GM23338 (cell line): ENCODE results near the gene MICAL3. TPM values are rescaled to one million over a fixed set of nuclear protein-coding genes. Genes with fewer than 3 reads are reported as not detected.

Source experiments
- ATAC-seq: fragments of 200-7000 bp; cut with Tn5 transposase; 3 replicates; pipeline ENCODE4 v1.9.1; 2020
- DNase-seq: peaks from one replicate; pipeline ENCODE4 v3.0.0-alpha.2; 2015; ENCODE audit warnings: low spot score
- H2AFZ ChIP-seq: fragments of 200-600 bp; sonication (generic); 2 replicates; pipeline ENCODE4 v1.8.0; 2016; ENCODE audit warnings: antibody characterized with exemption, mild to moderate bottlenecking, moderate library complexity
- H3F3A ChIP-seq: fragments of 200-600 bp; sonication (generic); replicated peaks from 2 replicates; pipeline ENCODE4 v1.8.0; 2017; ENCODE audit warnings: antibody characterized with exemption, mixed run types, low read depth
- H3K27ac ChIP-seq: fragments of 200-600 bp; sonication (generic); 2 replicates; pipeline ENCODE4 v1.6.1; 2016; ENCODE audit warnings: low read depth
- H3K27me3 ChIP-seq: fragments of 200-600 bp; sonication (generic); 2 replicates; pipeline ENCODE4 v1.8.0; 2016; ENCODE audit warnings: mild to moderate bottlenecking, mixed run types, moderate library complexity; ENCODE audit not compliant: insufficient read depth
- H3K36me3 ChIP-seq: fragments of 200-600 bp; sonication (generic); 2 replicates; pipeline ENCODE4 v1.8.0; 2016; ENCODE audit warnings: mild to moderate bottlenecking; ENCODE audit not compliant: insufficient read depth
- H3K4me1 ChIP-seq: fragments of 200-600 bp; sonication (generic); 2 replicates; pipeline ENCODE4 v1.8.0; 2016; ENCODE audit warnings: mild to moderate bottlenecking, moderate library complexity; ENCODE audit not compliant: insufficient read depth
- H3K4me2 ChIP-seq: fragments of 200-600 bp; sonication (generic); 2 replicates; pipeline ENCODE4 v1.7.1; 2017; ENCODE audit warnings: mixed run types
- H3K4me3 ChIP-seq: fragments of 200-600 bp; sonication (generic); 2 replicates; pipeline ENCODE4 v1.6.1; 2016; ENCODE audit warnings: mixed run types
- H3K79me2 ChIP-seq: fragments of 200-600 bp; sonication (generic); replicated peaks from 2 replicates; pipeline ENCODE4 v1.8.0; 2017; ENCODE audit warnings: mild to moderate bottlenecking; ENCODE audit not compliant: insufficient read depth
- H3K9me2 ChIP-seq: fragments of 200-600 bp; sonication (generic); 2 replicates; pipeline ENCODE4 v1.8.0; 2017; ENCODE audit not compliant: insufficient read depth
- H4K20me1 ChIP-seq: fragments of 200-600 bp; sonication (generic); replicated peaks from 2 replicates; pipeline ENCODE4 v1.8.0; 2017; ENCODE audit warnings: mild to moderate bottlenecking; ENCODE audit not compliant: insufficient read depth
- H3K27ac Mint-ChIP-seq: 2 replicates; pipeline ENCODE4 v1.8.0; 2020; ENCODE audit warnings: inconsistent platforms, mild to moderate bottlenecking, moderate library complexity, mixed read lengths
- H3K27me3 Mint-ChIP-seq: 3 replicates; pipeline ENCODE4 v1.8.0; 2022; ENCODE audit warnings: low read depth, mild to moderate bottlenecking, moderate library complexity, mixed read lengths, inconsistent platforms; ENCODE audit not compliant: insufficient read depth, poor library complexity
- H3K36me3 Mint-ChIP-seq: 3 replicates; pipeline ENCODE4 v1.8.0; 2021; ENCODE audit warnings: low read depth, mild to moderate bottlenecking, inconsistent platforms, moderate library complexity, mixed read lengths
- H3K4me1 Mint-ChIP-seq: 3 replicates; pipeline ENCODE4 v1.8.0; 2020; ENCODE audit warnings: mild to moderate bottlenecking, inconsistent platforms, mixed read lengths
- H3K4me3 Mint-ChIP-seq: 3 replicates; pipeline ENCODE4 v1.8.0; 2021; ENCODE audit warnings: moderate library complexity, mild to moderate bottlenecking, inconsistent platforms, mixed read lengths
- H3K9me3 Mint-ChIP-seq: 3 replicates; pipeline ENCODE4 v1.8.0; 2020; ENCODE audit warnings: moderate library complexity, mild to moderate bottlenecking, inconsistent platforms, mixed read lengths
- ETS1 ChIP-seq: IDR thresholded peaks from 2 replicates; pipeline ENCODE4 v1.6.1; 2016; ENCODE audit warnings: antibody characterized with exemption
- JUNB ChIP-seq: IDR thresholded peaks from one replicate; pipeline ENCODE4 v1.6.1; 2016; ENCODE audit warnings: antibody characterized with exemption; ENCODE audit not compliant: unreplicated experiment
- ZNF331 ChIP-seq: fragments of 250-450 bp; sonication (Bioruptor Pico); IDR thresholded peaks from 2 replicates; pipeline ENCODE4 v1.5.0; 2020; ENCODE audit warnings: low read depth, mild to moderate bottlenecking, moderate library complexity
- polyA plus RNA-seq: library from polyadenylated mRNA; unstranded; fragments of >200 nt; fragmentation: Nextera tagmentation; extraction: Ambion mirVana; gene quantifications from 2 replicates; pipeline ENCODE4 v1.2.1, GENCODE V29; 2016
- total RNA-seq: library from RNA; depleted of rRNA; stranded (reverse); fragments of >200 nt; shearing (Covaris generic); gene quantifications from 2 replicates; pipeline ENCODE4 v1.2.3, GENCODE V29; 2014
- TF ChIP-seq, protein P1 (sequence below): IDR thresholded peaks from one replicate; pipeline ENCODE4 v1.6.1; 2018; ENCODE audit warnings: antibody characterized with exemption; ENCODE audit not compliant: unreplicated experiment

MICAL3 gene
- total and polyA plus RNA-seq, 2 experiments from 2014 or later: 10.1 to 33.9 TPM

- Histone ChIP-seq H3F3A (no peaks in the 10 kb centered on the region), H3K4me3 (no peak overlapping the region), H3K27ac (no peak overlapping the region), H2AFZ (no peak overlapping the region), H3K36me3 (no peaks in the 10 kb centered on the region), H3K4me2 (no peak overlapping the region), H3K9me2 (no peaks in the 10 kb centered on the region), H4K20me1 (peaks cover 12% of the 10 kb centered on the region; the same call in 1 of the 2 replicates), H3K4me1 (no peaks in the 10 kb centered on the region), H3K79me2 (no peaks in the 10 kb centered on the region), H3K27me3 (no peaks in the 10 kb centered on the region)
- no peak for TF ChIP-seq ETS1
- ATAC-seq (no peak), DNase-seq (no peak)
- Mint-ChIP-seq H3K9me3 (no peaks in the 10 kb centered on the region), H3K4me1 (no peaks in the 10 kb centered on the region), H3K36me3 (peaks cover 26% of the 10 kb centered on the region), H3K27ac (no peak overlapping the region), H3K4me3 (no peak overlapping the region), H3K27me3 (peaks cover 13% of the 10 kb centered on the region)
These were observed 157.1 kb downstream of the MICAL3 start for GRCh38 chr22:17867160-17867785.

- Mint-ChIP-seq H3K36me3 (peaks cover 22% of the 10 kb centered on the region), H3K27me3 (peaks cover 9% of the 10 kb centered on the region), H3K4me1 (no peaks in the 10 kb centered on the region), H3K9me3 (no peaks in the 10 kb centered on the region), H3K4me3 (no peak overlapping the region), H3K27ac (no peak overlapping the region)
- DNase-seq: no peak
- TF ChIP-seq JUNB: no peak
- Histone ChIP-seq H3K9me2 (no peaks in the 10 kb centered on the region), H3K27ac (no peak overlapping the region), H3K4me2 (no peak overlapping the region), H4K20me1 (peaks cover 7% of the 10 kb centered on the region; the same call in 1 of the 2 replicates), H3K4me3 (no peak overlapping the region), H2AFZ (no peak overlapping the region), H3K4me1 (no peaks in the 10 kb centered on the region), H3K36me3 (no peaks in the 10 kb centered on the region), H3F3A (no peaks in the 10 kb centered on the region), H3K27me3 (no peaks in the 10 kb centered on the region), H3K79me2 (no peaks in the 10 kb centered on the region)
- ATAC-seq: no peak
These were observed 157.7 kb downstream of the MICAL3 start for GRCh38 chr22:17866621-17867020.

DNA sequence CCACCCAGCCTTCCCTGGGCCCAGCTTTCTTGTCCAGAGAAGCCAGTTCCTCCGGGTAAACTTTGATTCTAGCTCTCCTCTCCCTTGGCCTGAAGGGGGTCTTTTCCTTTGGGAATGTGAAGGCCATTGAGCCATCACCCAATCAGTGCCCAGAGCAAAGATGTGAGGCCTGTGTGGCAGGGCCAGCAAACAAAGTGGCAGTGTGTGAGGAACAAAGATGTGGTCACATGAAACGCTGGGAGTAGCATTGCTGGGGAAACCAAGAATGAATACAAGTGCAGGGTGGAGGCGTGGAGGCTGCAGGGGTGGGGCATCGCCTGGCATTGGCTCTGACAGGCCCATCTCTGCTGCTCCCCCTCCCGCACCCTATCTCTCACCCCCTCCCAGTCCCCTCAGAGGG lies 158.2 kb downstream of the MICAL3 start:
- H3K9me3 Mint-ChIP-seq: no peaks in the 10 kb centered on the region
- ATAC-seq (no peak), DNase-seq (no peak)
- TF ChIP-seq, protein P1, sequence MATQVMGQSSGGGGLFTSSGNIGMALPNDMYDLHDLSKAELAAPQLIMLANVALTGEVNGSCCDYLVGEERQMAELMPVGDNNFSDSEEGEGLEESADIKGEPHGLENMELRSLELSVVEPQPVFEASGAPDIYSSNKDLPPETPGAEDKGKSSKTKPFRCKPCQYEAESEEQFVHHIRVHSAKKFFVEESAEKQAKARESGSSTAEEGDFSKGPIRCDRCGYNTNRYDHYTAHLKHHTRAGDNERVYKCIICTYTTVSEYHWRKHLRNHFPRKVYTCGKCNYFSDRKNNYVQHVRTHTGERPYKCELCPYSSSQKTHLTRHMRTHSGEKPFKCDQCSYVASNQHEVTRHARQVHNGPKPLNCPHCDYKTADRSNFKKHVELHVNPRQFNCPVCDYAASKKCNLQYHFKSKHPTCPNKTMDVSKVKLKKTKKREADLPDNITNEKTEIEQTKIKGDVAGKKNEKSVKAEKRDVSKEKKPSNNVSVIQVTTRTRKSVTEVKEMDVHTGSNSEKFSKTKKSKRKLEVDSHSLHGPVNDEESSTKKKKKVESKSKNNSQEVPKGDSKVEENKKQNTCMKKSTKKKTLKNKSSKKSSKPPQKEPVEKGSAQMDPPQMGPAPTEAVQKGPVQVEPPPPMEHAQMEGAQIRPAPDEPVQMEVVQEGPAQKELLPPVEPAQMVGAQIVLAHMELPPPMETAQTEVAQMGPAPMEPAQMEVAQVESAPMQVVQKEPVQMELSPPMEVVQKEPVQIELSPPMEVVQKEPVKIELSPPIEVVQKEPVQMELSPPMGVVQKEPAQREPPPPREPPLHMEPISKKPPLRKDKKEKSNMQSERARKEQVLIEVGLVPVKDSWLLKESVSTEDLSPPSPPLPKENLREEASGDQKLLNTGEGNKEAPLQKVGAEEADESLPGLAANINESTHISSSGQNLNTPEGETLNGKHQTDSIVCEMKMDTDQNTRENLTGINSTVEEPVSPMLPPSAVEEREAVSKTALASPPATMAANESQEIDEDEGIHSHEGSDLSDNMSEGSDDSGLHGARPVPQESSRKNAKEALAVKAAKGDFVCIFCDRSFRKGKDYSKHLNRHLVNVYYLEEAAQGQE: no peak
- no peak for TF ChIP-seq ZNF331 (CRISPR knock-in tag)
- H3F3A ChIP-seq: no peaks in the 10 kb centered on the region
- no peaks in the 10 kb centered on the region for H3K9me2 ChIP-seq
- H3K4me1 ChIP-seq: no peaks in the 10 kb centered on the region
- H2AFZ ChIP-seq: no peak overlapping the region
- H3K27me3 Mint-ChIP-seq: peaks cover 7% of the 10 kb centered on the region
- H4K20me1 ChIP-seq: peaks cover 7% of the 10 kb centered on the region; the same call in 1 of the 2 replicates
- H3K36me3 ChIP-seq: no peaks in the 10 kb centered on the region
- H3K79me2 ChIP-seq: no peaks in the 10 kb centered on the region
- no peaks in the 10 kb centered on the region for H3K27me3 ChIP-seq
- no peak overlapping the region for H3K27ac Mint-ChIP-seq
- H3K4me3 ChIP-seq: no peak overlapping the region
- peaks cover 17% of the 10 kb centered on the region for H3K36me3 Mint-ChIP-seq
- H3K4me3 Mint-ChIP-seq: no peak overlapping the region
- no peak overlapping the region for H3K27ac ChIP-seq
- no peak overlapping the region for H3K4me2 ChIP-seq
- no peaks in the 10 kb centered on the region for H3K4me1 Mint-ChIP-seq
